ENCODE results near the gene LIN7B.
"Not testable (repeated sequence)": the region's sequence is repeated elsewhere in the genome, so short reads cannot be mapped to it uniquely, and the experiment has no call there.

Gene LIN7B

DNA sequence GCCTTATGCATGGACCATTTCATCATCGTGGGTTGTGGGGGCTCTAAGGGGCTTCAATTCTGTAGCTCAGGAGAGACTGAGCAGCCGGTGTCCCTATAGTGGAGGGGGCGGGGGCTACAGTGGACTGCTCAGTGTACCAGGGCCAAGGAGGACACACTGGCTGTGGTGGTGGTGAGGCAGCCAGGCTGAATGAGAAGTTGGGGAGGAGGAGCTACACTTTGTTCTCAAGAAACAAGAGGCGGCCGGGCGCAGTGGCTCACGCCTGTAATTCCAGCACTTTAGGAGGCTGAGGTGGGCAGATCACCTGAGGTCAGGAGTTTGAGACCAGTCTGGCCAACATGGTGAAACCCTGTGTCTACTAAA lies 32.2 kb downstream of the LIN7B start:
- DNase-seq = not testable (repeated sequence)

DNA sequence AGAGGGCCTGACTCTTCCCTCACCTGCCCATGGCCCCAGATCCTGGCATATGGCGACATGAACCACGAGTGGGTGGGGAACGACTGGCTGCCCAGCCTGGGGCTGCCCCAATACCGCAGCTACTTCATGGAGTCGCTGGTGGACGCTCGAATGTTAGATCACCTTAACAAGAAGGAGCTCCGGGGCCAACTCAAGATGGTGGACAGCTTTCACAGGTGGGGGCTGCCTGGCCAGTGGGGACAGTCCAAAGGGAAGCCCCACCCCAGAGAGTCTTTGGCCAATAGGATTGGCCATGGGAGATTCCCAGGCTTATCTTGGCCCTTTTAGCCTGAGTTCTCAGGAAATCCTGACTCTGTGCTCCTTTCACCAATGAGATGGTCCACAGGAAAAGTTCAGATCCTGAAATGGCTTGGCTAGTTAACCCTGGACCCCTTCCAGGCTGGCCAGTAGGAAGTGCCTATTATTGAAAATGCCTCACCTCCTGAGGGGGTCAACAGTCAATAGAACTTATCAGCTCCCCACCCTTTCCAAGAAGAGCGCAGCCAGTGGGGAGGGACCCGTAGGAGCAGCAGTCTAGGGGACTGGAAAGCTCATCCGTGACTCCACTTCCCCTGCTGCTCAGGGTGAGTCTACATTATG lies 34.0 kb downstream of the LIN7B start:
- DNase-seq = no peak

DNA sequence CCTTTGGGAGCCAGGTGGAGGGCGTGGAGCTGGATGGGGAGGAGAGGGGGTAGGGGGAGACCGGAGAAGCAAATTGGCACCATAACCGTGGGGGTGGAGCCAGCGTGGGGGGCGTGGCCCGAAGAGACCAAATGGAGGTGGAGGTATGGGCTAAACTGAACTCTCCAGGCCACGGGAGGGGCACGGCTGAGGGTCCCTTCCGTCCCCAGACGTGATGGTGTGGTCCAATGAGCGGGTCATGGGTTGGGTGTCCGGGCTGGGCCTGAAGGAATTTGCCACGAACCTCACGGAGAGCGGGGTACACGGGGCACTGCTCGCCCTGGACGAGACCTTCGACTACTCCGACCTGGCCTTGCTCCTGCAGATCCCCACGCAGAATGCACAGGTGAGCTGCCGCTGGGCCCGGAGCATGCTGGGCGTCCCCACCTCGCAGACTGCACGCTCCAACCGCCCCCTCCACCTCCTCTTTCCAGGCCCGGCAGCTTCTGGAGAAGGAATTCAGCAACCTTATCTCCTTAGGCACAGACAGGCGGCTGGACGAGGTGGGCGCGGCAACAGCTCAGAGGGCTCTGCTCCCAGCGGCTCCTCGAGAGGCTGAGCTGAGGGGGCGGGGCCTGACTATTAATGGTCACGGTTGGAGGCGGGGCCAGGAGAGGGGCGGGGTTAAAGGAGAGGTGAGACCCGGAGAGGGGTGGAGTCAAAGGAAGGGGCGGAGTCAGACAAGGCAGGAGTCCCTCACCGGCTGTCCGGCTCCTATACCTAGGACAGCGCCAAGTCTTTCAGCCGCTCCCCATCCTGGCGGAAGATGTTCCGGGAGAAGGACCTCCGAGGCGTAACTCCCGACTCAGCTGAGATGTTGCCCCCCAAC lies 34.8 kb downstream of the LIN7B start:
- peak; percentile 99 for DNase-seq

DNA sequence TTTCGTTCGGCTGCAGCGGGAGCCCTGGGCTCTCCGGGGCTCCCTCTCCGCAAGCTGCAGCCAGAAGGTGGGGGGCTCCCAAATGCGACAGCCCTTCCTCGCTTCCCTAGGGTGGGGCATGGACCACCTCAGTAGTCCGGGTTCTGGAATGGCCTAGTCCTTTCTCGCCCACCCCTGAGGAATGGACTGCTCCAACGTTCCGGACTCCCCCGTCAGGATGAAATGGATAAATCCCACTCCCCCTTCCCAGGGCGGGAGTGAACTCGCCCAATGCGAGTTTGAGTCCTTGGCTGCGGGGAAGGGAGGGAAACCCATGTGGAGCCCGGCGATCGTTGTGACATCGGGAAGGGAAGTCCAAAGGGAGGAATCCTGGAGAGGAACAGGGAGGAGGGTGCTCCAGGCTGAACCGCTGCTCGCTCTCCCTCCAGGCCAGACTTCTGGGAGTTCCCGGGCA lies 35.5 kb downstream of the LIN7B start:
- peak; percentile 82 for DNase-seq

DNA sequence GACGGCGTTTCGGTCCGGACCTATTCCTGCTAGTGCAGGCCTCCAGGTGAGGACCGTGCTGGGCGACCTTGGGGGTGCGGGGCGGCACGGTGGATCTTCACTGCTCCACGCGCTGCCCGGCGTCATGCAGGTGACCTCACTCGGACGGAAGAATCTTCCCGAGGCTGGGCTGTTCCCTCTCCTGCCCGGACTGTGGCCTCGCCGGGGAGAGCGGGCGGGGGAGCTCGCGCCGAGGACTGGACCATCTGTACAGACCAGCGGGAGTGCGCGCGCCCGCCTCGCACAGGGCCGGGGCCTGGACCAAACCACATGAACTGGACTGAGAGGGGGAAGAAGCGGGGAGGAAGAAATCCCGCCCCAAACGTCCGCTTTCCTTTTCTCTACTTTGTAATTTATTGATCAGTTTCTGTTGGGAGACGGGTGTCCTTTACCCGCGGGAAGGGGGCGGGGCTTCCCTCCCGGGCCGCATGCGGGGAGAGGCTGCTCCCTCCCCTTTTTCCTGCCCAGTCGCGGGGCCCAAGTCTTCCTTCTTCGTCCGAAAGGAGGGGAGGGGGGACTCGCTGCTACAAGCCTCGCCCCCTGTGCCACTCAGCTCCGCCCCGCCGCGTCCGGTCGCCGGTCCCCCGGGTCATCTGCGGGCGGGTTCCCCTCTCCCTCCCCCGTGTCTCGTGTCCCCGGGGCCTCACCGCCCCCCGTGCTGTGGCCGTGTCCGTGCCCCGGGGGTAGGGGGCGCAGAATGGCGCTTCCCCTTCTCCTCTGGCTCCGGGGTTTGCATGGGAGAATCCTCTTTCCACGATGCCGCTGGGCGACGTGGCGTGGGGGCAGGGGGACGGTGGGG lies 36.2 kb downstream of the LIN7B start:
- DNase-seq = peak; percentile 87

DNA sequence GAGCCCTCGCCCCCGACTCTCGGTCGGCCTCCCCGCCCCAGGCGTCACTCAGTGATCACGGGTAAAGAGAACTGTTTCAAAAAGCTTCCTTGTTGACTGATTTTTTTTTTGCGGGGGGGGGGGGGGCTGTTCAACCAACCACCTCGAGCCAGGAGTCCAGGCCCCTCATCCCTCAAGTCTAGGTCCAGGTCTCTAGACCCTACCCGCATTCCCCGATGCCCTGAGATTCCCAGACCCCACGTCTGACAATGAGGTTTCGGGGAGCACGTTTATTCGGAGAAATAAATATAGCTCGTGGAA lies 36.7 kb downstream of the LIN7B start:
- no peak for DNase-seq

DNA sequence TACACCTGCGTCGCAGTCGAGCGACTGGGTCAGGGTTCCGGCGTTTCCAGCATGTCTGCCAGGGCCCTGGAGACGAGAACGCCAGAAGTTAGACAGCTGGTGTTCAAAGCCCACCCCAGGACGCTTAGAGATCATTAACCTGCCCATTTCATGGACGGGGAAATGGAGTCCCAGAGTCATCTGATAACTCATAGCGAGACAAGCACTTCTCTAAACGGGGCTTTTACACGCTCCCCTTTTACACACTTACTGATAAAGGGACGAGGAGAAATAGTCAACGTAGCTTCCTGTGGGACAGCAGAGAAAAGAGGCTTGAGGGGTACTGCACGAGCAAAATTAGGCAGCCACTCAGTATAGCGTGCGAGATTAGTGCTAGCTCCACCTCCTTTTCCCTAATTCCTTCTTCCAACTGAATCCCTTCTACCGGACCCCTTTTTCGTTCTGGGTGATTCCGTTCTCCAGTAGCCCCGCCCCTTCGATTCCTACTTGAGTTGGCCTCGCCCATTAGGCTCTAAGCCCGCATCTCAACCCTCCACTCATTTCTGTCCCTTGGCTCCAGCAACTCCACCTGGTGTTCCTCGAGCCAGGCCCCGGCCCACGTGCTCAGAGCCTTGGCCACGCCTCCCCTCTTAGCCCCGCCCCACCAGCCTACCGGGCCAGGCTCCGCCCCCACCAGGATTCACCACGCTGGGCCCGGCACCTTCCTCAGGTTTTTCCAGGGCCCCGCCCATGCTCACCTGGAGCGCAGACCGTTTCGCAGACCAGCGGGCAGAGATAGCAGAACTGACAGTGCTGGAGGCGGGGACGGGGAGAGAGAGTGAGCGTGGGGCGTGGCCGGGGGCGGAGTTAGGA lies 37.3 kb downstream of the LIN7B start:
- DNase-seq = peak; percentile 71

DNA sequence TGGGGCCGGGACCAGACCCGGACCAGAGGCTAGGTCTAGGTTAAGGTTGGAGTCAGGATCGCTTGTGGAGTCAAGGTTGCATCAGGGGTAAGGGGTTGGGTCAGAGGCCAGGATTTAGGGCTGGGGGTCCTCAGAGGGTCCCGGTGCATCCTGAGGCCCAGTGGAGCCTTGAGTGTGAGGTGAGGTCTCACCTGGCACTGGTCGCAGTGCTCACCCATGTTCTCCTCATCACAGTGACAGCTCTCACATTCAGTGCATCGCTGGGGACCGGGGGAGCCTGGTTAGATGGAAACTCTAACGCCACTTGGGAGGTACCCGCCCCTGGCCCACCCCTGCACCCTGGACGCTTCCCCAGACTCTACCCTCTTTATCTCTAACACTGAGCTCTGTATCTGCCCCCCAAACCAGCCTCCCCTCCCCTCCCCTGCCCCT lies 38.0 kb downstream of the LIN7B start:
- no peak for DNase-seq

DNA sequence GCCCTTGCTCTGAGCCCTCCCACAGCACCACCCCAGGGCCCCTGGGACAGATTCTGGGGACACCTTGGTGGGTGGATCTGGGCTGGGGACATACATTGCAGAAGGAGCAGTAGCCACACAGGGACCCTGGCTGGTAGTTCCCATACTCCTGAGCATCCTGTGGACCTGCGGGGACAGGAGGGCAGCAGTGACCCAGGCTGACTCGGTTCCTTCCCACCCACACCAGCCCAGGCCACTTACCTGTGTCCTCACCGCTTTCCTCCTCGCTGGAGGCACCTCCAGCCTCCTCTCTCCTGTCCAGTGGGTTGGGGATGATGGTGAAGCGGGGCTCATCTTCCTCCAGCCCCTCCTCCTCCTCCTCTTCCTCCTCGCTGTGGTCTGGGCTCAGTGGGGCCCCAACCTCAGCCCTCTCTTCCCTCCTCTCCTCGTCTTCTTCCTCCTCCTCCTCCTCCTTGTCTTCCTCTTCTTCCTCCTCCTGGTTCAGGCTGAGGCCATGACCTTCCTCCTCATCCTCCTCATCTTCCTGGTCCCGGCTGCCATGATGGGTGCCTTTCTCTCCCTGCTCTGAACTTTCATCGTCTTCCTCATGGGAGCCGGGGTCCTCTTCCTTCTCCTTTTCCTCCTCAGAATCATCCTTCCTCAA lies 39.1 kb downstream of the LIN7B start:
- DNase-seq = no peak

DNA sequence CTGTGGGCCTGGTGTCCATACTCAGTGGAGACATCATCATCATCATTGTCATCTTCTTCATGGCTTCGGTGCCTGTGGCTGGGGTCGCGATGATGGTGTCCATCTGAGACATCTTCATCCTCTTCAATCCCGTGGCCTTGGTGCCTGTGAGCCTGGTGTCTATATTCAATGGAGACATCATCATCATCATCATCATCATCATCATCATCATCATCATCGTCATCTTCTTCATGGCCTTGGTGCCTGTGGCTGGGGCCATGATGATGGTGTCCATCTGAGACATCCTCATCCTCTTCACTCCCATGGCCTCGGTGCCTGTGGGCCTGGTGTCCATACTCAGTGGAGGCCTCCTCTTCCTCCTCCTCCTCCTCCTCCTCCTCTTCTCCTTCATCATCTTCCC lies 40.1 kb downstream of the LIN7B start:
- DNase-seq = no peak

DNA sequence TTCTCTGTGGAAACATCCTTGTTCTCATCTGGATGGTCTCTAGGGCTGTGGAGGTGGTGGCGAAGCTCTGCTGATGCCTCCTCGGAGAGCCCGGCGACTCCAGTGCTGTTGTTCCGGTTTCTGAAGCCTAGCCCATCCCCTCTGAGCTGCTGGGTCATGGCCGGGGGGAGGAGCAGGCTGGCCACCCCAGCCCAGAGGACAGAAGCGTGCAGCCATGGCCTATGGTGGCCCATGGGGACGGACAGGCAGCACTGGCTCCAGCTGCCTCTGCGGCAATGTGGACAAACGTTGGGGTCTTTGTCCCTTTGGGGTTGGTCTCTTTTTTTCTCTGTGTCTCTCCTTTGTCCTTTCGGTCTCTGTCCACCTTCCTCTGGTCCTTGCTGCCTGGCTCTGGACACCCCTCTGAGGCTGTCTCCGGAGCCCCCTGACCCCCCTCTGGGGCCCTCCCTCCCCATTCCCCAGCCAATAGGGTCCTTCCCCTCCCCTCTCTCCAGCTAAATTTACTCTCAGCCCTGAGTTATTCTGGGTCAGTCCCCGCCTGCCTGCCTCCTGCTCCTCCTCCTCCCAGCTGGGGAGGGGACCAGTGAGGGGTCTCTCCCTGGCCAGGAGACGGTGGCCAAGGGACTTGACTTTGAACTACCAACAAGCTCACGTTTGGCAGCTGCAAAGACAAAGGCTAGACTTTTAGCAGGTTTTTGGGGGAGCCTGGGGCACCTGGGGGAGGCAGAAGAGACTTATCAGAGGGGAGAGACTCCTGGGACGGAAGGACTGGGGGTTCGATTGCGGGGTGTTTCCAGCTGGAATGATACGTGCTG lies 41.0 kb downstream of the LIN7B start, which contains the start of gene HRC:
Gene HRC (minus strand): TSS at position 392 of the 815 bp plus-strand sequence. CDS start 159 bp downstream, at position 233.
- no peak for DNase-seq

DNA sequence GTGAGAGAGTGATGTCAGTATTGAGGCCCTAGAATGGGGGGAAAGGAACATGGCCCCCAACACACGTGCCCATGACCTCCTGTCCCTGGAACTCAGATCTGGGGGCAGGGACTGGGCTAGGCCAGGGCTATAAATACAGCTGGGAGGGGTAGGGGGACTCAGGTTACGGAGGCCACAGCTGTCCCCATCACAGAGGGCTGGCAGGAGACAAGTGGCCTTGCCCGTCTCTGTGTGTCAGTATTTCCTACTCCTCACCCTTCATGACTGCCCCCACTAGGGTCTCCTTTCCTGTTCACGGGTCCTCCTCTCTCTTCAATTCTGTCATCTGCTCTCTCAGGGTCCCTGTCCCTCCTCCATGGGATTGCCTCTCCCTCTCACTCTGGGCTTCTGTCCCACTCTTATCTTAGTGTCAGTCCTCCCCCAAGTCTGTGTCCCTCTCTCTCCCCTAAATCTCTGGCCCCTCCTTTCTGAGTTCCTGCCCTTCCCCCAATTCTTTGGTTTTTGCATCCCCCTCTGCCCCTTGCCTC lies 41.7 kb downstream of the LIN7B start:
- DNase-seq = no peak

DNA sequence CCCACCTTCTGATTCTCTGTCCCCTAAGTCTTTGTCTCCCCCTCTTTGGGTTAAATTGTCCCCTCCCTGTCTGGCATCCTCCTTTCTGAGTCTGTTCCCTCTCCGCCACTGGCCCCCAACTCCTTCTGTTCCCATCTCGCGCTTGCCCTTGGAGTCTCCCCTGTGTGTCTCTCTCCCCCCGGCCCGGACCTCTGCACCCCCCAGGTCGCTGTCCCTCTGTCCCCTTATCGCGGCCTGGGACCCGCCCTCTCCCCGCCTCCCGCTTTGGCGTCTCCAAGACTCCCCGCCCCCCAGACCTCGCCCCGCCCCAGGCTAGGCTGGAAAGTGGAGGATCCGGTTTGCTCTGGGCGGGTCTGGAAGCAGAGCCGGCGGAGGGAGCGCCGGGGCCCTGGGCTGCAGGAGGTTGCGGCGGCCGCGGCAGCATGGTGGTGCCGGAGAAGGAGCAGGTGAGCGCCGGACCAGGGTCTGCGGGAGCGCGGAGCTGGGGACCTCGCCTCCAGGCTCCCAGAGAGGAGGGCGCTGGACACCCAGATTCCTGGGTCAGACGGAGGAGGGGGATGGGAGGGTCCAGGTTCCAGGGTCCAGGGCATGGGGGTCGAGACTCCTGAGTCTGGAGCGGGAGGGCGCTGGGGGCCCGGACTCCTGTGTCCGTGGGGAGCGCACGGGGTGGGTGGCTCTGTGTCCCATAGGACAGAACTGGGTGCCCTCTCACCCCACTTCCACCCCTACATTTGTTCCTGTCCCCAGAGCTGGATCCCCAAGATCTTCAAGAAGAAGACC lies 43.5 kb downstream of the LIN7B start, which contains the start of gene TRPM4:
Gene TRPM4 (plus strand): TSS at position 348 of the 780 bp plus-strand sequence. CDS start 75 bp downstream, at position 423.
- DNase-seq = peak; percentile 90

DNA sequence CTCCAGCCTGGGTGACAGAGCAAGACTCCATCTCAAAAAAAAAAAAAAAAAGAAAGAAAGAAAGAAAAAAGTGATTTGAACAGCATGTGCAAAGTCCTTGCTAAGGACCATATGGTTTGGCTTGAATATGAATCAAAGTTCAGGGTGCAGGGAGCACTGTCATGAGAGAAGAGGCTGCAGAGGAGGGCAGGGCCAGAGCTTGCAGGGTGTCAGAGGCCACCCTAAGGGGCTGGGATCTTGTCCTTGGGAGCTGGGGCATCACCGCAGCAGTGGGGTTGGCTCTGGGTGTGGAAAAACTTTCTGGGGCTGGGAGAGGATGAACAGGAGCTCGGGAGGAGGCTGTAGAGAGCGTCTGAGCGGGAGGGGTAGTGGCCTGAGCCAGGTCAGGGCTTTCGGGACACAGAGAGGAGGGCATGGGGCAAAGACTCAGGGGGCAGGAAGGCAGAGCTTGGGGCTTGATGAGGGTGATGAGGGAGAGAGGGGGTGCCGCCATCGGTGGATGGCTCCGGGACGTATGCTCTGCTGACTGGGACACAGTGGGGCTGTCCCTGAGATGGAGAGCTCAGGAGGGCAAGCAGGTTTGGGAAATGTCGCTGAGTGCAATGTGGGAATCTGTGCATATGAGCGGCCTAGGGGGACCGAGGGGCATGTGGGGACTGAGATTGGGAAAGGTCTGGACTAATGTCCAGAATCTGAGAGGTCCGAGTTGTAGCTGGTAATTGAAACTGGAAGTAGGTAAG lies 46.5 kb downstream of the LIN7B start:
- DNase-seq = no peak

DNA sequence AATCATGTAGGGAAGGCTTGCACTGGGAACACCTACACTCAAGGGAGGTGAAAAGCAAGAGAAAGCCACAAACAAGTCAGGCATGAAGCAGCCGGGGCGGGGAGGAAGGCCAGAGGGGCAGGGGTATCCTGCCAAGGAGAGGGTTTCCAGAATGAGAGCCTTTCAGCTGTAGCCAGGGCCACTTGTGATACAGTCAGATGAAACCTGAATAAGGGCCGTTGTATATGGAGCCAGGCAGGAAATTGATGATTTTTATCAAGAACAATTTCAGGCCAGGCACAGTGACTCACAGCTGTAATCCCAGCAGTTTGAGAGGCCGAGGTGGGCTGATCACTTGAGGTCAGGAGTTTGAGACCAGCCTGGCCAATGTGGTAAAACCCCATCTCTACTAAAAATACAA lies 47.8 kb downstream of the LIN7B start:
- no peak for DNase-seq

DNA sequence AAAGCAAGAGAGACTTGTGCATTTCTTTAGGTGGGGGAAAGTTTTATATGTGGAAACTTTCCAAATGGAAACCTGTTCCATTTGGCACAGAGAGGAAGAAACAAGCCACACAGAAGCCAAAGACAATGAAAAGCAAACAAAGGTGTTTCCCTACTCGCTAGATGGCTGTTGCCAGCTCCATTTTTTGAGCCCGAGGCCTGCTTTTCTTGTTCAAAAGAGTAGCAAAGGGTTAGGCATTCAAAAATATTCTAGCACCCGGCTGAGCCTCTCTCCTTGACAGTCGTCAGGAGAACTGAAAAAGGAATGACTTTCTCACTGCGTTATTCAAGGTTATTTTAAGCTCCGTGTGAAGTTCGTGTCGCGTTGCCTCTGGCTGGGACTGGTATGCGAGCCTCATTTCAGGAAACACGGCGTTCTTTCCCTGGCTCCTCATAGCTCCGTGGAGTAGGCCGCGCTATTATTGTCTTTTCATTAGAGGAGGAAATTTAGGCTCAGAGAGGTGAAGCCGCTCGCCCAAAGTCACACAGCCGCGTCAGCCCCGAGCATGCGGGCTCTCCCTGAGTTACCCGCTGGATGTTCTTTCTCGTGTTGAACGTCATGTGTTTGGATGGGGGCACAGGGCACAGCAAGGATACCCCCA lies 51.1 kb downstream of the LIN7B start:
- no peak for DNase-seq

DNA sequence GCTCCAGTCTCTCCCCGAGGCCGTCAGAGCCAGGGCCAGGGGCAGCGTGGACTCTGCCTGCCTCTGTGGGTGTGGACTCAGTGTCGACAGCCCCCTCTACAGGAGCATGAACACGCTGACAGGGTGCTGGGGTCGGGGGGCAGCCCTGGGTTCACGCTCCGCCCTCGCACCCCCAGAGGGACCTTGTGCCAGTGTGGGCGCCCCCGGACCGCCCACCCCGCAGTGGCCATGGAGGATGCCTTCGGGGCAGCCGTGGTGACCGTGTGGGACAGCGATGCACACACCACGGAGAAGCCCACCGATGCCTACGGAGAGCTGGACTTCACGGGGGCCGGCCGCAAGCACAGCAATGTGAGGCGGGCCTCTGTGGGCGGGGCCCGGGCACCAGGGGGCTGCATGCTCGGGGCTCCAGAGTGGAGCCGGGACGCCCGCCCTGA lies 51.7 kb downstream of the LIN7B start:
- no peak for DNase-seq

DNA sequence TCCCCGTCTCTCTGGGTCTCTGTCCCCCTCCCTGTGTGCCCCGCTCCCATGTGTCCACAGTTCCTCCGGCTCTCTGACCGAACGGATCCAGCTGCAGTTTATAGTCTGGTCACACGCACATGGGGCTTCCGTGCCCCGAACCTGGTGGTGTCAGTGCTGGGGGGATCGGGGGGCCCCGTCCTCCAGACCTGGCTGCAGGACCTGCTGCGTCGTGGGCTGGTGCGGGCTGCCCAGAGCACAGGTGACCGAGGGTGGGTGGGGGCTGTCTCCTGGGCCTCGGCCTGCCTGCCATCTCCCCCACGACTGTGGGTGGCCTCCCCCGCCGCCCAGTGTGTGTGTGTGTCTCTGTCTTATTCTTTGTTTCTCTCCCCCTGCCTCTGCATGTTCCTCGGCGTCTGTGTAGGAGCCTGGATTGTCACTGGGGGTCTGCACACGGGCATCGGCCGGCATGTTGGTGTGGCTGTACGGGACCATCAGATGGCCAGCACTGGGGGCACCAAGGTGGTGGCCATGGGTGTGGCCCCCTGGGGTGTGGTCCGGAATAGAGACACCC lies 53.8 kb downstream of the LIN7B start:
- DNase-seq = no peak
